Measurements from ENCODE around the gene KRT7.
"Not testable (repeated sequence)": the region's sequence is repeated elsewhere in the genome, so short reads cannot be mapped to it uniquely, and the experiment has no call there.

The KRT7 gene

DNA sequence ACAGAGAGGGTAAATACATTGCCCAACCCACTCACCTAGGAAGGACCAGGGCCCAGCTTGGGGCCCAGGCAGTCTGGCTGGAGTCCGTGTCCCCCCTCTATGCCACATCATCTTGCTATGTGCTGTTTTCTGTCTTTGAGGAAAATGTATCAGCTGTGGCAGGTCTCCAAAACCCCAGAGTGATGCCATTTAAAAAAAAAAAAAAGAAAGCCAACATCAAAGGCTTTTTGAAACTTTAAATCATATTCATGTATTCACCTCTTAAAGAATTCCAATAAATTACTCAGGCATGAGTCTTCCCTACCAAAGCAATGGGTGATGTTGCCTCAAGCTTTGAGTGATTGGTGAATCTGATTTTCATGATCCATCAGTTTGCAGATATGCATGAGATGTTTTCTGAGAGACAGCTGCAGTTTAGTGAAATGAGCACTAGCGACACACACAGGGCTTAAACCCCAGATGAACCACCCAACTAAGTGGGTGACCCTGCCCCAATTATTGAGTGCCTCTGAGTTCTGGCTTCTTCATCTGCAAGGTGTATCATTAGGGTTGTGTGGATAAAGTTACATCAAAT, 52.2 kb downstream of the KRT7 start:
- Histone ChIP-seq H3K27me3 (ENCODE audit: control insufficient read depth in 1 of 2, insufficient read depth in 2 of 2, low read length in 2 of 2) (no peaks in the 10 kb centered on the region), H3K9ac (ENCODE audit: low read length) (no peak overlapping the region), H3K4me3 (ENCODE audit: low read depth in 1 of 2, low read length in 2 of 2) (no peak overlapping the region), H3K9me3 (ENCODE audit: low read length) (no peaks in the 10 kb centered on the region), H3K36me3 (ENCODE audit: insufficient read depth, low read length) (no peaks in the 10 kb centered on the region), H3K4me1 (ENCODE audit: insufficient read depth, low read length) (peaks cover 13% of the 10 kb centered on the region), H3K27ac (ENCODE audit: low read depth, low read length) (no peak overlapping the region)

DNA sequence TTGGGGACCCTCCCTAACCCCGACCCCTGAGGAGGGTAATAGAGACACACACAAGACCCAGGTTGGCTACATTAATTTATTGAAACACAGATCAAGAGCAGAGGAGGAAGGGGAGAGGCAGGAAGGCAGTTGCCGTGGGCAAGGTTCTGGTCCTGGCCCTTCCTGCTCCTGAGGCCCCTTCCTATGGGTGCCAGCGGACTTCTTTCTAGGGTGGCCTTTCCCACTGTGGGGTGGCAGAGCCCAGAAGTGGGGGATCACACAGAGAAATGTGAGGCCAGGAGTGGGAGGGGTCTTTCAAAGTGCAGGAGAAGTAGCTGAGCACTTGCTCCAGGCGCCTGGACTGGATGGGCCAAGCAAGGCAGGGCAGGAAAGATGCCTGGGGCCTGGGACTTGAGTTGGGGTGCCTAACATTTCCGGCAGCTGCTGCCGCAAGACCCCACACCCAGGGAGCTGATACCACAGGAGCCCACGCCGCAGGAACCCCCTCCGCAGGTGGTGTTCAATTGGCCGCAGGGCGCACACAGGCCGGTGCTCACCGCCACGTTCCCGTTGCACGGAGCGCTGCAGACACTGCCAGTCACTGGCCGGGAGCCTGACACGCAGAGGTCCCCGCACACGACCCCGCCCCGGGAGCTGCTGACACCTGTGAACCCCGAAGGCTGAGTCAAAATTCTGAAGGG, 52.9 kb downstream of the KRT7 start:
- Histone ChIP-seq H3K4me1 (ENCODE audit: insufficient read depth, low read length) (peaks cover 6% of the 10 kb centered on the region), H3K36me3 (ENCODE audit: insufficient read depth, low read length) (no peaks in the 10 kb centered on the region), H3K4me3 (ENCODE audit: low read depth in 1 of 2, low read length in 2 of 2) (no peak overlapping the region), H3K9ac (ENCODE audit: low read length) (no peak overlapping the region), H3K27ac (ENCODE audit: low read depth, low read length) (no peak overlapping the region), H3K9me3 (ENCODE audit: low read length) (no peaks in the 10 kb centered on the region), H3K27me3 (ENCODE audit: control insufficient read depth in 1 of 2, insufficient read depth in 2 of 2, low read length in 2 of 2) (no peaks in the 10 kb centered on the region)

DNA sequence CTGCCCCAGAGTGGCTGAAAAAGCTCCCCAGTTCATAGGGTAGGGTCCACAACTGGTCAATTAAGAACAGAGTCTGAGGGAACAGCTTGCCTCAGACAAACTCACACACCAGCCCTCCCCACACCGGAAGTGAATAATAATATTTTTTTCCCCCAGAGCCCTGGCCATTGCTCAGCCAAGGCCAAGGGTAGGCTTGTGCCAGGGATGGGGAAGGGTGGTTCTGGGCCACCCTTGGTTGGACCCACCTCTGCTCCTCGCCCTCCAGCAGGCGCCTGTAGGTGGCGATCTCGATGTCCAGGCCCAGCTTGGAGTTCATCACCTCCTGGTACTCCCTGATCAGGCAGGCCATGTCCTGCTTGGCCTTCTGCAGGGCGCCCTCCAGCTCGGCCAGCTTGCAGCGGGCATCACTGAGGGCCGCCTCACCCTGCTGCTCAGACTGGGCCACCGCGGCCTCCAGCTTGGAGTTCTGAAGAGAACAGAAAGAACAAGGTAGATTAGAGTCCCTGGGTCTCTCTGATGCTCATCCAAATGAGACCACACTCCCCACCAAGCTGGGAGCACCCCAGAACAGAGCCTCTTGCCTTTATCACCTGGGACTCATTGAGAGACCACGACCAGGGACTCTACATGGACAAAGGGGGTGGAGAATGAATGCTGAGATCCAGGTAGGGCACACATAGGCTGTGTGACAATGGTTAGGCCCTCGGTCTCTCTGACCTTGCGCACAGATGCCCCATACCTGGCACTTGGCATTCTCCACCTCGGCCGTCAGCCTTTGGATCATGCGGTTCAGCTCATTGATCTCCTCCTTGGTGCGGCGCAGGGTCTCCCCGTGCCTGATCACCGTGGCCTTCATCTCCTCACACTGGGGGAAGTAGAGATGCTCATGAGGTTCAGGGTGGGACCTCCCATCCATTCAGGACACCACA, 54.1 kb downstream of the KRT7 start:
- not testable (repeated sequence) for H3K9me3 ChIP-seq (ENCODE audit: low read length); H3K4me1 ChIP-seq (ENCODE audit: insufficient read depth, low read length); H3K27me3 ChIP-seq (ENCODE audit: control insufficient read depth in 1 of 2, insufficient read depth in 2 of 2, low read length in 2 of 2); H3K4me3 ChIP-seq (ENCODE audit: low read depth in 1 of 2, low read length in 2 of 2); H3K9ac ChIP-seq (ENCODE audit: low read length); H3K27ac ChIP-seq (ENCODE audit: low read depth, low read length); H3K36me3 ChIP-seq (ENCODE audit: insufficient read depth, low read length)

DNA sequence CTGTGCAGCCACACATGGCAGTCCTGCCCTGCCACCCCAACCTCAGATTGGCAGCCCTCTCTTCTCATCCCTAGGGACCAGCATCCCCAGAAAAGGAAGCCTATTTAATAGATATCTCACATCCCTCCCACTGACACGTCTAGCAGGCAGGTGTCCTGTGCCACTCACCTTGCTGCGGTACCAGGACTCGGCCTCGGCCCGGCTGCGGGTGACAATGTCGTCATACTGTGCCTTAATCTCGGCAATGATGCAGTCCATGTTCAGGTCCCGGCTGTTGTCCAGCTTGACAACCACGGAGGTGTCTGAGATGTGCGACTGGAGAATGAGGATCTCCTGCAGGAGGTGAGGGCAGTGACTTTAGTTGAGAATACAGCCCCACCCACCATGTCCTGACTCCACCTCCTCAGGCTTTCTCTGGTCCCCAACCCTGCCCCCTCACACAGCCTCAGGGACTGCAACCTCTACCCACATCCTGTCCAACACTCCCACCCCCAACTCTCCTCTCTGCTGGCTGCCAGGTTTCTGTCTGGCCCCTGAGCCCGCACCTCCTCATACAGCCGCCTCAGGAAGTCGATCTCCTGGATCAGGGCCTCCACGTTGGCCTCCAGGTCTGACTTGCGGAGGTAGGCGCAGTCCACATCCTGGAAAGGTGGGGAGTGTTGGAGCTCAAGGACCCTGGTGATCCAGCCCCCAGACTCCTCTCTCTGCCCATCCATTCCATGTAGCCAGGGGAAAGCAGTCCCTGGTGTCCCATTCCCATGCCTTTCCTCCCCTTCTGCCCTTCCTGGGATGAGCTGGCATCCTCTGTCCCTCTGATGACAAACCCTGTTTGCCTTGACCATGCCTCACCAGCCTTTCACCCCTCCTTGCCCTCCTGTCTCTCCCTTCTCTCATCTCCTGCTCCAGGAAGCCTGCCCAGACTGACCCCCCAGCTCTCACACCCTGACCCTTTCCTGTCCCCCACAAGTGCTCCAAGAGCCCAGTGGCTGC, 55.1 kb downstream of the KRT7 start:
- H3K27ac ChIP-seq (ENCODE audit: low read depth, low read length); H3K4me3 ChIP-seq (ENCODE audit: low read depth in 1 of 2, low read length in 2 of 2); H3K9me3 ChIP-seq (ENCODE audit: low read length); H3K9ac ChIP-seq (ENCODE audit: low read length); H3K27me3 ChIP-seq (ENCODE audit: control insufficient read depth in 1 of 2, insufficient read depth in 2 of 2, low read length in 2 of 2); H3K4me1 ChIP-seq (ENCODE audit: insufficient read depth, low read length); H3K36me3 ChIP-seq (ENCODE audit: insufficient read depth, low read length): not testable (repeated sequence)

DNA sequence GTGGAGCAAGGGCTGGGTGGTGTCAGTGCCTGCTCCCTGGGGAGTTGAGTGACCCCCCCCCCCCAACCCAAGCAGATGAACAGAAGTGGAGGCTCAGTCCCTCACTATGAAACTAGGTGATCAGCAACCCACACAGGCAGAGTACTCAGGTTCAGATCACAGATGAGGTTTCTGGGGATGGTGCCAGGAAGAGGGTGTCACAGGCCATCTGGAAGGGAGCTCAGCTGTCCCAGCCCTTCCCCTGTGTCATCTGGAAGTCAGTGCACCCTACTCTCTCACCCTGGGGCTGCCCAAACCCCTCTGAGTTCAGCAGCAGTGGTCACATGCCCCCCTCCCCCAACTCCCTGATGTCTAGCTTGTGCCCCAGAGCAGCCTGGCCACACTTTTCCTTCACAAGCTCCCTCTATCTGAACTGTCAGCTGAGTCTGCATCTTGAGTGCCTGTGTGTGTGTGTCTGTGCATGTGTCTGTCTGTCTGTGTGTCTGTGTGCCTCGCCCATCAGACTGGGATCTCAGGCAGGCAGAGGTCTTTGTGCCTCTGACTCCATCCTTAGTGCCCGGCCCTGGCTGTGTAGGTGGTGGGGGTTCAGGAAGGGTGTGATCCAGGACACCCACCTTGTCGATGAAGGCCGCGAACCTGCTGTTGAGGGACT, 57.6 kb downstream of the KRT7 start:
- not testable (repeated sequence) for H3K27me3 ChIP-seq (ENCODE audit: control insufficient read depth in 1 of 2, insufficient read depth in 2 of 2, low read length in 2 of 2); H3K4me1 ChIP-seq (ENCODE audit: insufficient read depth, low read length); H3K27ac ChIP-seq (ENCODE audit: low read depth, low read length); H3K9ac ChIP-seq (ENCODE audit: low read length); H3K36me3 ChIP-seq (ENCODE audit: insufficient read depth, low read length); H3K4me3 ChIP-seq (ENCODE audit: low read depth in 1 of 2, low read length in 2 of 2); H3K9me3 ChIP-seq (ENCODE audit: low read length)

DNA sequence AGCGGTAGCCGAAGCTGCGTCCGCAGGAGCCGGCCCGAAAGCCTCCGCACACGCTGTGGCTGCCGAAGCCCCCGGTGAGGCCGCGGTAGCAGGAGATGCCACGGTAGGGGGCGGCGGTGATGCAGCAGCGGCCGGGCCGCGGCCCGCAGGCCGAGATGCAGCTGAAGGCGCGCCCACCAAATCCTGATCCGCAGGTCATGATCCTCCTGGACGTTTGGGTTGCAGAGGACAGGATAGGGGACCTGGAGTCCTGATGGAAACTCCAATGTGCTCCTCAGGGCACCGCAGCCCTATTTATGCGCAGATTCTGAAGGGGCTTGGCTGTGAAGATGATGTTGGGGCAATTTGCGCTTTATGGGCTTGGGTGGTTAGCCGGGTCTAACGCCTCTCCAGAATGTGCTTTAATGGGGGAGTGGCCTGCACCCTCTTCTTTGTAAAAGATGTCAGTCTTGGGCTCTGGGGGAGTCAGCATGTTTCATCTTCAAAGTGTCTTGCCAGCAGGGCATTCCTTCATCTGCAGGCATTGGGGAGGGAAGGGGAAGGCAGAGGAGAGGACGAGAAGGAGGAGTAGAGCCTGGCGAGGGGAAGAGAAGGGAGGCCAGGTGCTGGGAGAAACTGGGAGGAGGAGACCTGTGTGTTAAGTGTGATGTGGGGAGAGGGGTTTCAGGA, 58.4 kb downstream of the KRT7 start, which contains the start of gene KRT81:
KRT81 (minus strand) TSS at position 268 of the 669 bp plus-strand sequence; CDS start at position 199, 69 bp downstream.
- Histone ChIP-seq H3K9me3 (ENCODE audit: low read length) (no peaks in the 10 kb centered on the region), H3K36me3 (ENCODE audit: insufficient read depth, low read length) (no peaks in the 10 kb centered on the region), H3K27me3 (ENCODE audit: control insufficient read depth in 1 of 2, insufficient read depth in 2 of 2, low read length in 2 of 2) (no peaks in the 10 kb centered on the region), H3K4me3 (ENCODE audit: low read depth in 1 of 2, low read length in 2 of 2) (no peak within 1 kb of the TSS), H3K4me1 (ENCODE audit: insufficient read depth, low read length) (no peaks in the 10 kb centered on the region), H3K27ac (ENCODE audit: low read depth, low read length) (no peak within 1 kb of the TSS), H3K9ac (ENCODE audit: low read length) (no peak within 1 kb of the TSS)

DNA sequence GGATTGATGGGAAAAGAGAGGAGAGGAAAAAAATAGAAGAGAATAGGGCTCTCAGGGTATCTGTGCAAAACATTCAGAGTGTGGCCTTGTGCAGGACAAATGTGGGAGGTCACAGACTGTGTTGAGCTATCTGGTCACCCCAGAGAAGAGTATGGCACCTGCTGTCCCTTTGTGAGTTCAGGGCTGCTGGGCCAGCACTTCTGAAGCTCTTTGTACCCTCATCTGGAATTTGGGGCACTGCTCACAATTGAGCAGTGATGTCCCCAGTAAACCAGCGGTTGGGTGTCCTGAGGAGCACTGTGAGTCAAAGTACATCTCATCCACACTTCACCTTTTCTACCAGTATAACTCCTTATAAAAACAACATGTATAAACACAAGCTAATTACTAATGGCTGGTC, 60.9 kb downstream of the KRT7 start:
- no peak overlapping the region for H3K27ac ChIP-seq (ENCODE audit: low read depth, low read length)

DNA sequence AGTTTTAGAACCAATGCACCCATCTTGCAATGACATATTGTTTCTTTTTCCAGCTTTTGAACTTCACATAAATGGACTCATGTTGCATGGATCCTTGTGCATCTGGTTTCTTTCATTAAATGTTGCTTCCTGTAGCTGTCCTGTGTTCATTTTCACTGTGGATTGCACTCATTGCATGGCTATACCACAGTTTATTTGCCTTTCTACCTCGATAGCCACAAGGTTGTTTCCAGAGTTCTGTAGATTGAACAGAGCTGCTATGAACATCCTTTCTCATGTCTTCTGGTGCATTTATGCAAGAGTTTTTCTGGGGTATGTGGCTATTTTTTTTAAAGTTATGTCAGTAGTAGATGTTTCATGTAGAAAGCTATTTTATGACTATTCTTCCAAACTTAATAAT, 61.8 kb downstream of the KRT7 start:
- no peaks in the 10 kb centered on the region for H3K27me3 ChIP-seq (ENCODE audit: control insufficient read depth in 1 of 2, insufficient read depth in 2 of 2, low read length in 2 of 2)
- H3K27ac ChIP-seq (ENCODE audit: low read depth, low read length): no peak overlapping the region
- H3K4me1 ChIP-seq (ENCODE audit: insufficient read depth, low read length): no peaks in the 10 kb centered on the region
- H3K4me3 ChIP-seq (ENCODE audit: low read depth in 1 of 2, low read length in 2 of 2): no peak overlapping the region
- no peaks in the 10 kb centered on the region for H3K9me3 ChIP-seq (ENCODE audit: low read length)
- no peak overlapping the region for H3K9ac ChIP-seq (ENCODE audit: low read length)
- no peaks in the 10 kb centered on the region for H3K36me3 ChIP-seq (ENCODE audit: insufficient read depth, low read length)

More for the DNA sequence above, 60.9 kb downstream of the KRT7 start:
- no peaks in the 10 kb centered on the region for H3K9me3 ChIP-seq (ENCODE audit: low read length)
- no peaks in the 10 kb centered on the region for H3K4me1 ChIP-seq (ENCODE audit: insufficient read depth, low read length)
- H3K4me3 ChIP-seq (ENCODE audit: low read depth in 1 of 2, low read length in 2 of 2): no peak overlapping the region
- H3K27me3 ChIP-seq (ENCODE audit: control insufficient read depth in 1 of 2, insufficient read depth in 2 of 2, low read length in 2 of 2): no peaks in the 10 kb centered on the region
- H3K9ac ChIP-seq (ENCODE audit: low read length): no peak overlapping the region
- no peaks in the 10 kb centered on the region for H3K36me3 ChIP-seq (ENCODE audit: insufficient read depth, low read length)

DNA sequence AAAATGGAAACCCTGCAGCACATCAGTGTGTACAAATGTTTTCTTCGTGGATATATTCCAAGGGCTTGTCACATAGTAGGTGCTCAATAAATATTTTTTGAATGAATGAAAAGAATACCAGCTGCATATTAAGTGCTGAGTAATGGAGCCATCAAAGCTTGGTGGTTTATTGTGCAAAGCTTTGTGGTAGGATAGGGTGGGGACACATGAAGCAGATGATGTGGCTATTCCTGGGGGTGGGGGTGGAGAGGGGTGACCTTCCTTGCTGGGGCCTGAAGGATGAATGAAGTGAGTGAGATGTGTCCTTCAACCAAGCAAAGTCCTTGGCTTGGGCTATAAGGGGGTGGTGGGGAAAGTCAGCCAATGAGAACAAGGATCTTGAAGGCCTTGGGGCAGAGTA, 62.6 kb downstream of the KRT7 start:
- Histone ChIP-seq H3K27me3 (ENCODE audit: control insufficient read depth in 1 of 2, insufficient read depth in 2 of 2, low read length in 2 of 2) (no peaks in the 10 kb centered on the region), H3K9ac (ENCODE audit: low read length) (no peak overlapping the region), H3K9me3 (ENCODE audit: low read length) (no peaks in the 10 kb centered on the region)

DNA sequence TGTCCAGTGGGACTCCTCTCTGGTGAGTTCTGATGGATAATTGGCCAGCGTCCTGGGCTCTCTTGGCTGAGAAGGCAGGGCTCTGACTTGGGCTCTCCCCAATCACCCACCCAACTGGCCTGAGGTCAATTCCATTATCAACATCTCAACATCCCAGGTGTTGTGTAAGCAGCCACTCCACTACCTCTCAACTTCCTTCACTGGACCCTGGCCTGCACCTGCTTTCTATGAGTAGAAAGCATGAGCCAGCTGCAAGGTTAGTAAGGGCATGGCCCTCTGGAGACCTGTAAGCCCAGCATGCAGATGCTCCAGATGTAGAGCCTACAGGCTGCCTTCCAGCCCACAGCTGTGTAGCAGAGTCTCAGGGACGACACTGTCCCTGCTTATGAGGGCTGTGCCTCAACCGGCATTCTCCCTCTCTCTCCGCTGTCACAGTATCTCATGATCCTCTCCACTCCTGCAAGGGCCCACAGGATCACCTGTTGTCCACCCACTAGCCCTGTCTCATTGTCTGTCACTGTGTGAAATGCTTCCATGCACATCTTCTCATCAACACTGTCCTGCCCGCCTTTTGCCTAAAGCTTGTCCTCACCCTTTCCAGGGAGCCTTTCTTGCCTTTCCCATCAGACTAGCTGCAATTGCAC, 63.7 kb downstream of the KRT7 start:
- H3K4me1 ChIP-seq (ENCODE audit: insufficient read depth, low read length): no peaks in the 10 kb centered on the region
- H3K36me3 ChIP-seq (ENCODE audit: insufficient read depth, low read length): no peaks in the 10 kb centered on the region
- no peaks in the 10 kb centered on the region for H3K9me3 ChIP-seq (ENCODE audit: low read length)
- H3K4me3 ChIP-seq (ENCODE audit: low read depth in 1 of 2, low read length in 2 of 2): no peak overlapping the region
- H3K27me3 ChIP-seq (ENCODE audit: control insufficient read depth in 1 of 2, insufficient read depth in 2 of 2, low read length in 2 of 2): no peaks in the 10 kb centered on the region
- H3K27ac ChIP-seq (ENCODE audit: low read depth, low read length): no peak overlapping the region
- no peak overlapping the region for H3K9ac ChIP-seq (ENCODE audit: low read length)

More for the DNA sequence above, 62.6 kb downstream of the KRT7 start:
- Histone ChIP-seq H3K36me3 (ENCODE audit: insufficient read depth, low read length) (no peaks in the 10 kb centered on the region), H3K27ac (ENCODE audit: low read depth, low read length) (no peak overlapping the region), H3K4me1 (ENCODE audit: insufficient read depth, low read length) (no peaks in the 10 kb centered on the region), H3K4me3 (ENCODE audit: low read depth in 1 of 2, low read length in 2 of 2) (no peak overlapping the region)

All from muscle layer of colon (tissue), 2 donors.